GM12892 (cell line): Measurements from ENCODE around the gene LAMA2.

Source experiments
- DNase-seq: peaks from one replicate; pipeline ENCODE4 v3.0.0; 2011; ENCODE audit not compliant: insufficient read length
- FAIRE-seq: peaks from 2 replicates; lab custom pipeline; 2011; peaks lifted over from hg19 to GRCh38; lab: Jason Lieb, UNC
- POLR2A ChIP-seq: IDR thresholded peaks from 2 replicates; pipeline ENCODE4 v1.6.1; 2011; ENCODE audit warnings: low read depth, low read length, control low read depth
- POLR2AphosphoS5 ChIP-seq: IDR thresholded peaks from 2 replicates; pipeline ENCODE4 v1.6.1; 2011; ENCODE audit warnings: low read depth, low read length, control low read depth
- TAF1 ChIP-seq: IDR thresholded peaks from 2 replicates; pipeline ENCODE4 v1.6.1; 2011; ENCODE audit warnings: low read depth, mild to moderate bottlenecking, control low read depth, low read length, borderline replicate concordance

The LAMA2 gene

DNA sequence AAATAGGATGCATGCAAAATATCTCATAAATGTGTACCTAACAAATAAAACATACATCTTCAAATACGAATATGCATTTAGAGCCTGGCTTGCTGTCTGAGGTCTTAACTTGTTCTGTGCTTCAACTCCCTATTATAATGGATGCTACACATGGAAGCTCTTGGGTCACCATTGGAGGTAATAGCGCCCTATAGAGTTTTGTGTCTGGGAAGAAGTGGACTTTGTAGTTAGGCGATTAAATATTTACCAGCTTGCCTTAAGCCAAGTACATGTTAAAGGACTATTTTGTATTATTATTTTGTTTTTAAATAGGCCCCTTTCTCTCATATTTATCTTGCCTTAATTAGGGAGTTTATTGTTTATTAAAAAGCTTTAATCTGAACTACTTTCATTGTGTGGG is 107.4 kb downstream of the LAMA2 start:
- no peak for FAIRE-seq
- TF ChIP-seq POLR2AphosphoS5 = no peak
- no peak for TF ChIP-seq POLR2A
- TF ChIP-seq TAF1 = no peak
- no peak for DNase-seq

DNA sequence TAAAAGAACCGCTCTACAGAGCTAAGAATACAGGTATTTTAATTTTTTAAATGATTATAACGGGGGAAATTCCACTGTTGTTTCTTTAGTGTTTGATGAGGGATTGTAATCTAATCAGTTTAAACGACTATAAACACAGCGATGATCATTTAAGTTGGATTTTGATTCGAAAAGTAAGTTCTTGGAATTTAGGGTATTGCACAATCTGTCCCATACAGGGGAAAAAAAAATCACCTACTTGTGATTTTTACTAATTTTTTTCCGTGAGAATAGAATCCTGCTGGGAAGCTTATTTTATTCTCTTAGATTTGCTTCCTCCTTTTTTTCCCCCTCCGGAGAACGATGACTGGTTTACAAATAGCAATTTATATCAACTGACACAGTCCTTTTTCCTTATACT is 108.0 kb downstream of the LAMA2 start:
- DNase-seq (no peak), FAIRE-seq (no peak)
- no peak for TF ChIP-seq POLR2AphosphoS5
- no peak for TF ChIP-seq POLR2A
- no peak for TF ChIP-seq TAF1

- DNase-seq = no peak
- TF ChIP-seq TAF1 (no peak), POLR2AphosphoS5 (no peak)
These were observed 110.2 kb downstream of the LAMA2 start for GRCh38 chr6:128993166-128993565.

GRCh38 chr6:128997880-128998279 is 114.9 kb downstream of the LAMA2 start:
- DNase-seq = no peak
- TF ChIP-seq POLR2AphosphoS5 (no peak), TAF1 (no peak), POLR2A (no peak)
- no peak for FAIRE-seq

More at GRCh38 chr6:128993166-128993565, 110.2 kb downstream of the LAMA2 start:
- no peak for FAIRE-seq

DNA sequence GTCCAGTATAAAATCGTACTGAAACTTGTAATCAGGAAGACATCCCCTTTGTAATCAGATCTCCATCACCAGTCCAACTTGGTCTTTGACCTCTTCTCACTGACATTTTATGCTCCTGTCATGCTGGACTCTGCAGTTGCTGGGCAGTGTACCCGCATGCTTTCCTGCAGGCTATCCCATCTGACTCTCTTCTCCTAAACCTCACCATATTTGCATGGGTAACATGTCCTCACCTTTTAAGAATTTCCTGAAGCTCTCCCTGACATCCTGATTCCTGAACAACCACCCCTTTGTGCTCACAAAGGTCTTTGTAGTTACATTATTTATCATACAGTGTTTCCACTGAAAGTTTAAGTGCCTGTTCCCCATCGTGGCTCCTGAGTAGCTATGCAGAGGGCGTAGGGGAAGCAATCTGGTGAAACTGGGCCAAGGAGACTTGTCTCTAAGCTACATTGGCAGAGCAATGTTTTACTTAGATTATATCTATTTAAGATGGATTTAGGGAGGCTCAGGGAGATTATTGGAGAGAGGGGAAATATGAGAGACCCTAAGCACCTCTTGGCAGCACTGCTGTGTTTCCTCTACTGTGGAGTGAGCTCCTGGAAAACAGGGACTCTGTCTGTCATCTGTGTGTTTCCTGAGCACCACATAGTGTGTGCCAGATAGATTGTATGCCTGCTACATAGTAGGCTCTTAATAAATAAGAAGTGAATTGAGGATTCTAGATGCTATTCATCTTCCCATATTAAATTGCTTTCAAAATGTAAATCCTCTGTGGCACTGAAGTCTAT is 124.0 kb downstream of the LAMA2 start:
- no peak for TF ChIP-seq POLR2AphosphoS5
- no peak for TF ChIP-seq POLR2A
- TF ChIP-seq TAF1 = no peak
- DNase-seq = no peak
- no peak for FAIRE-seq

DNA sequence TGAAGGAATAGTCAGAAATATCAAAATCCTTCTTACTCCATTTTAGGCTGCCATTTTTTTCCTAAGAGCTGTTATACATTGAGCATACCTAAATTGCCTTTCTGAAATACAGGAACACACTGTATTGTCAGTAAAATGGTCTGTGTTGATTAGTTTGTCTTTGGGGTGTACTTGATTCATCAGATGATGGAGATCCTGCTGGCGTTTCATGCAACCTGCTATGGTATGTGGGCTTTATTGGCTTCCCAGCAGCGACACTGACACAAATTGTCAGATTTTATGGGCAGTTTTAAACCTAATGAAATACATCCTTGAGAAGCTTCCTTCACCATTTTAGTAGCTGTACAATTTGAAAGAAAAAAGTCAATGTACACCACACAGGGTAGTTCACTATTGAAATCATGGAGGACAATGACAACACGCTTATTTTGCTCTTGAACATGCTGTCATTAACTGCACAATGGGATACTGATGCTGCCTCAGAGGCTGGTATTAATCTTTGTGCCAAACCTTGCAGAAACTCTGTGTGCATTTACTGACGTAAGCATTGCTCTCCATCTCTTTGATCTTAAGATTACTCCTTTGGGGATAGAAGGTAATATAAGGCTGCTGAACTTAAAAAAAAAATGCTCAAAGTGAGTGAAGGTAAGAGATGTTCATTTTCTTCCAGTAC is 124.9 kb downstream of the LAMA2 start:
- DNase-seq (no peak), FAIRE-seq (no peak)
- no peak for TF ChIP-seq TAF1
- no peak for TF ChIP-seq POLR2AphosphoS5
- TF ChIP-seq POLR2A = no peak

- FAIRE-seq (no peak), DNase-seq (no peak)
- TF ChIP-seq POLR2A = no peak
- no peak for TF ChIP-seq POLR2AphosphoS5
- no peak for TF ChIP-seq TAF1
These were observed 125.7 kb downstream of the LAMA2 start for GRCh38 chr6:129008591-129008990.

GRCh38 chr6:129009851-129010250 is 126.9 kb downstream of the LAMA2 start:
- FAIRE-seq = no peak
- no peak for DNase-seq
- no peak for TF ChIP-seq POLR2A
- TF ChIP-seq POLR2AphosphoS5 = no peak
- no peak for TF ChIP-seq TAF1

DNA sequence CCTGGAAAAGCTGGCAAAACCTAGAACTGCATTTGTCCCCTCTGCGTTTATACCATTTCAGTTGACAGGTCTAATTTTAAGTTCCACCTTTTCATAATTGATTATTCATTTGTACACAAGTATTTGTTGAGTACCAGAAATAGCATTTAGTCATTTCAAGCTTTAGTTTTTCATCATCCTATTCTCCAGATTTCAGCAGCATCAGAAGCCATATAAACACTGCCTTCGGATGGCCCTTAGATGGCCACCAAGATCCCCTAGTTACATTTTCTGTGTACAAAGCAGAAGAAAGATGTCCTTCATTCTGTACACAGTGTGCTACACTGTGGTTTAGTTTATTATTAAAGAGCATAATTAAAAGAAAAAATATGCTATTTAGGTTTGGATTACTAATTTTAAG is 131.4 kb downstream of the LAMA2 start:
- FAIRE-seq (no peak), DNase-seq (no peak)
- TF ChIP-seq POLR2AphosphoS5 (no peak), TAF1 (no peak), POLR2A (no peak)

DNA sequence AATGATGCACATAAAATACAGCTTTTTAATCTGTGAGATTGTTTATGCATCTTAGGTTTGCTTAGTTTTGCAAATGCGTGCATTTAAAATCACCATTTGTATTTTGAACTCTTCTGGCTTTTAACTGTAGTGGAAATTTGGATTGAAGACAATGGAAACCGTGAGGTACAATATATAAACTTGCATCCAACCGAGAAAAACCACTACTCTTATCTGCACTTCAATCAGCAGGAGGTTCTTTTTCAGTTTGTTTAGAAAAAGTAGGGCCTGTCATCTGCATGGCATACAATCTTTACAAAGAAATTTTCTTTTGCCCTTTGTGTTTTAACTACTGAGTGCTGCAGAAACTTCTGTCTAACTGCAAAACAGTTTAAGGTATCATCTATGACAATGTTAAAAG is 132.8 kb downstream of the LAMA2 start:
- DNase-seq = no peak
- TF ChIP-seq POLR2A (no peak), TAF1 (no peak), POLR2AphosphoS5 (no peak)

DNA sequence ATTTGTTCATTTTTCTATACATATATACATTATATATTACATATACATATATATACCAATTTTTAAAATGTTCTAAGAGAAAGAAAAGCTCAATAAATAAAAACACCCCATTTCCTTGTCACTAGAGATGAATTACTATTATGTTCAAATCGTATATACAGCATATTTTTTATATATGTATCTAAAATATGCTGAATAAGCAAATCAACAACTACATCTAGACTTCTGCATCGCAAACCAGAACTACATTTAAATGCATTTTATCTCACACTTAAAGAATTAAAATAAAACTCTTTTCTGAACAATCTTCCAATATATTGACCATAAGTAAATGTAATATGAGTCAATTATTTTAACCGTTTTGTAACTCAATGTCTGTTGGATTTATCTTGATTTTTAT is 133.9 kb downstream of the LAMA2 start:
- no peak for DNase-seq
- TF ChIP-seq POLR2AphosphoS5 = no peak
- no peak for TF ChIP-seq TAF1
- no peak for TF ChIP-seq POLR2A

More for the DNA sequence above, 132.8 kb downstream of the LAMA2 start:
- no peak for FAIRE-seq

GRCh38 chr6:129022011-129022553 is 139.1 kb downstream of the LAMA2 start:
- TF ChIP-seq POLR2A = no peak
- no peak for TF ChIP-seq POLR2AphosphoS5
- TF ChIP-seq TAF1 = no peak
- no peak for DNase-seq
- FAIRE-seq = no peak

More for the DNA sequence above, 133.9 kb downstream of the LAMA2 start:
- no peak for FAIRE-seq

DNA sequence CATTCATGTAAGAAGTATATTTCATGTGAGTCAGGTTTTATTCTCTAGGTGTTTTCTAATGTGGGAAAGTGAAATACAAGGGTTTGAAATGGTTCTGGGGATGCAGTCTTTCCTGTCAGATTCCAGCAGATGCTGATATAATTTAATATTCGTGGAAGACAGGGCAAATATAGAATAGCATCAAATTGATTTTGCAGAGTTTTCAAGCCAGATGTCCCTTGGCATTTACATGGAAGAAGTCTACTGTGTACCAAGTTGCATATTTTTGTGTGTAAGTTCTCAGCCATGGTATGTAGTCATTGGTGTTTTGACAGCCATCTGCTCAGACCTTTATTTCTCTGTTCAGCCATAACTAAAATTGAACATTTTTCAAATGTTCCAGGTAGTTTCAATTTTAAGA is 143.7 kb downstream of the LAMA2 start:
- TF ChIP-seq POLR2AphosphoS5 = no peak
- no peak for TF ChIP-seq POLR2A
- TF ChIP-seq TAF1 = no peak
- DNase-seq = no peak

More for the DNA sequence above, 143.7 kb downstream of the LAMA2 start:
- no peak for FAIRE-seq
